Heart right ventricle (tissue), 16 donors: Measurements from ENCODE around the gene IMMP2L. TPM values are rescaled to one million over a fixed set of nuclear protein-coding genes. Genes with fewer than 3 reads are reported as not detected.

ENCODE experiments used
- ATAC-seq, 8 donors: fragments of 200-7000 bp; cut with Tn5 transposase; one replicate each; pipeline ENCODE4 v1.9.1; 2020; ENCODE audit warnings: mild to moderate bottlenecking in 8 of 8, moderate library complexity in 8 of 8, moderate number of reproducible peaks in 1 of 8
- DNase-seq, 2 donors: peaks; one replicate each; pipeline ENCODE4 v3.0.0-alpha.2; 2020
- H3K27ac ChIP-seq, 10 donors: fragments of 200-600 bp; sonication (generic) in 2 of 10; one replicate each; pipeline versions ENCODE4 v1.5.0 to v1.8.0; 2020 to 2022; ENCODE audit warnings: mild to moderate bottlenecking in 3 of 10
- H3K27me3 ChIP-seq, 7 donors: fragments of 200-600 bp; one replicate each; pipeline ENCODE4 v1.8.0; 2021 to 2022; ENCODE audit warnings: mild to moderate bottlenecking in 2 of 7
- H3K36me3 ChIP-seq, 9 donors: fragments of 200-600 bp; sonication (generic) in 1 of 9; one replicate each; pipeline versions ENCODE4 v1.5.0 to v1.8.0; 2020 to 2022; ENCODE audit warnings: mild to moderate bottlenecking in 2 of 9
- H3K4me1 ChIP-seq, 9 donors: fragments of 200-600 bp; sonication (generic) in 1 of 9; one replicate each; pipeline versions ENCODE4 v1.5.0 to v1.8.0; 2020 to 2022; ENCODE audit warnings: mild to moderate bottlenecking in 4 of 9
- H3K4me3 ChIP-seq, 10 donors: fragments of 200-600 bp; sonication (generic) in 2 of 10; one replicate each; pipeline versions ENCODE4 v1.5.0 to v1.8.0; 2020 to 2022; ENCODE audit warnings: mild to moderate bottlenecking in 7 of 10, moderate library complexity in 2 of 10
- H3K9me3 ChIP-seq, 11 donors: fragments of 200-600 bp in 10 of 11; sonication (generic) in 2 of 11; one replicate each; pipeline versions ENCODE4 v1.5.0 to v1.8.0; 2013 to 2022; ENCODE audit warnings: mild to moderate bottlenecking in 2 of 11, control low read depth in 1 of 11, moderate library complexity in 1 of 11
- CTCF ChIP-seq, 9 donors: fragments of 200-600 bp; sonication (generic) in 2 of 9; IDR thresholded peaks; one replicate each; pipeline versions ENCODE4 v1.5.0 to v1.8.0; 2021 to 2022; ENCODE audit warnings: antibody characterized with exemption in 9 of 9, mild to moderate bottlenecking in 5 of 9, moderate library complexity in 1 of 9
- WGBS, 2 donors: extraction: QIAGEN DNeasy Blood & Tissue Kit; methylation state at CpG; one replicate each; pipeline ENCODE4 v1.1.7; 2013; ENCODE audit warnings: inconsistent platforms in 1 of 2; 5-methylcytosine and 5-hydroxymethylcytosine counted together
- intact Hi-C, 10 donors: fragments of 100-400 bp; cut with DNase I; formaldehyde crosslinking; loops; one replicate each; pipeline versions ENCODE4 v1.11.1 to v1.14.2; 2022
- polyA plus RNA-seq, 2 donors: library from polyadenylated mRNA; stranded (reverse); fragments of 200-250 nt; gene quantifications; one replicate each; pipeline ENCODE4 v1.2.3, GENCODE V29; 2013
- total RNA-seq, 10 donors: library from RNA; stranded (reverse); fragmentation: NEBNext Ultra II Directional in 3 of 10; extraction: Animal tissue kit (Norgen Biotek cat#: 25700) in 3 of 10; gene quantifications; one replicate each; pipeline versions ENCODE4 v1.2.1 to v1.2.4, GENCODE V29; 2021 to 2023
- donor health status: Arrhythmogenic right ventricular cardiomyopathy.
- donor health status: ischemic (EF 13 %, LVEDD 7.1; RV severe dilation, severe dysfunction).
- donor health status: healthy with polysubstance abuse.
- donor health status: DM: no; HTN: yes; CAD: no.
- donor health status: DM: no; HTN: no; CAD: no.
- donor health status: ischemic (EF 25% LVEDD 6.9; RV normal size, moderate dysfunction).
- donor health status: ischemic (EF 25% LVEDD 5.7; RV mildly dilated, moderate dysfunction).
- donor health status: healthy.
- donor health status: DM: yes; HTN: yes; CAD: no.
- donor health status: Ischemic cardiomyopathy.
- donor health status: ischemic (EF 35%, LVEDD 5.7; RV mildly dilated, moderate dysfunction).
- donor health status: nonischemic (EF 11% LVEDD 7.7; RV severe dilation, severe dysfunction).
- donor health status: DM: yes; HTN: yes; CAD: no.
- donor health status: PGD.
- donor health status: ischemic (EF 29% LVEDD 5.4; RV normal size, mild dysfunction).
- donor health status: nonischemic (EF 23%, LVEDD 6.1; RV moderate dilation, normal function).

Gene IMMP2L
- total and polyA plus RNA-seq, 12 donors = 4.3 to 20.8 (median 17.3) TPM

DNA sequence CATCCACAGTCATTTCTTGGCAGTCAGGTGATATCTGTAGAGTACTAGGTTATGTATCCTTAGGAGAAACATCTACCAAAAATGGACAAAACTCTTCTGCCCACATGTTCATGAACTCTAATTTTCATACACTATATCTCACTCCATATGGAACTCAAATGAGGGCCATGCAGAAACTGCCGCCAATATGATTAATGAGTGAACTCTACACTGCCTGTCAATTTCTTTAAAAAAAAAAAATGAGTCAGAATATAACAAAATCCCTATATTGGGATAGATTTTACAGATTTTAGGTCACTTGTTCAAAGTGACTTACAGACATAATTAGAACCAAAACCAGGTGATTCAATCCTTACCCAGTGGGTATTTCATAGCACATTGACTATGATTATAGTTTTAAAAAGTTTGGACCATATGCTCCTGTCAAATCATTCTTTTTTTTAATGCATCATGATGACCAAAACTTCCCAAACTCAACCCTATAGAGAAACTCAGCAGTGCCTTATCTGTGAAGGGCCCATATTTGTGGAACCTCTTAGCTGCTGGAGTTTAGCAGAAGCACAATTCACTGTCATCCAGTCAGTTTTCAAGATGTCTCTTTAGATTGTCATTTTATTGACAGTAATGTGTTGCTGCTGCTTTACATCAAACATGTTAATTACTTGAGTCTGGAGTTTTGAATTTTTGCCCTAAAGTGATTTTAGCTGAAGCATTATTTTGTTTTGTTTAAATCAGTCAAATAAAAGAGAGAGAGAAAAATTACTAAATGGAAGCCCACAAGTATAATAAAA is 460.2 kb downstream of the IMMP2L start:
- Histone ChIP-seq H3K4me3 (no peak overlapping the region), H3K4me1 (peaks cover 0 to 17% (median 0%) of the 10 kb centered on the region in 9 donors), H3K36me3 (no peaks in the 10 kb centered on the region), H3K9me3 (no peaks in the 10 kb centered on the region), H3K27ac (no peak overlapping the region), H3K27me3 (no peaks in the 10 kb centered on the region)
- 97% methylated on average over 1 of the region's 1 CpG for WGBS, 2 donors
- DNase-seq (no peak), ATAC-seq (no peak)
- intact Hi-C loops = no loop called here
- no peak for TF ChIP-seq CTCF (IDR thresholded peaks at IDR 0.05)

DNA sequence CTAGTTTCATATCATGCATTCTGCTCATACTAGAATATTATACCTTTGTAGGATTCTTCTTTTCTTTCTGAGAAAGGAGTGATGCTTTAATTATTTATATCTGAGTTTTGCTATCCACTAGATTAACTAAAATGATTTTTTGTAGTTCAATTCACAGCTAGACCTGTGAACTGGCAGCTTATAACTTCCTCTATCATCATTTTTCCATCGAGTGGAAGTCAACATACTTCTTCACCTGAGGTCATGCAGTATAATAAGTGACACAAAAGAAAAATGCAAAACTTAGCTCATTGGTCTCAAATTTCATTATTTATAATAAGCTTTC is 463.4 kb downstream of the IMMP2L start:
- no peak for TF ChIP-seq CTCF (IDR thresholded peaks at IDR 0.05)
- Histone ChIP-seq H3K4me1 (peaks cover 0 to 7% (median 0%) of the 10 kb centered on the region in 9 donors), H3K27ac (no peak overlapping the region), H3K9me3 (no peaks in the 10 kb centered on the region), H3K27me3 (no peaks in the 10 kb centered on the region), H3K36me3 (no peaks in the 10 kb centered on the region), H3K4me3 (no peak overlapping the region)
- DNase-seq (no peak), ATAC-seq (no peak)
- intact Hi-C loops = loop anchor here in 8 of 10 donors (5.0 to 10.0 kb wide), 9 partner anchors 64 to 1254 kb away; partner anchors contain the start of gene IMMP2L (in 1 of the 8)
- WGBS, 2 donors = 13 to 16% methylated on average over 1 of the region's 1 CpG

GRCh38 chr7:111098011-111098925 is 464.0 kb downstream of the IMMP2L start:
- ATAC-seq = peak in 6 of 8 donors; percentile 52 to 74 (median 64)
- Histone ChIP-seq H3K4me1 (peaks cover 0 to 7% (median 0%) of the 10 kb centered on the region in 9 donors), H3K27ac (no peak overlapping the region), H3K9me3 (no peaks in the 10 kb centered on the region), H3K27me3 (no peaks in the 10 kb centered on the region), H3K4me3 (no peak overlapping the region), H3K36me3 (no peaks in the 10 kb centered on the region)
- DNase-seq = peak; percentile 10 to 11
- intact Hi-C loops = loop anchor here in 8 of 10 donors (5.0 to 10.0 kb wide), 9 partner anchors 63 to 1253 kb away; partner anchors contain the start of gene IMMP2L (in 1 of the 8)
- peak; percentile 46 to 81 (median 70) for TF ChIP-seq CTCF (IDR thresholded peaks at IDR 0.05)
- 32 to 43% methylated on average over 10 of the region's 10 CpGs for WGBS, 2 donors

GRCh38 chr7:111096997-111097396 is 465.3 kb downstream of the IMMP2L start:
- no peak for TF ChIP-seq CTCF (IDR thresholded peaks at IDR 0.05)
- DNase-seq (no peak), ATAC-seq (no peak)
- H3K27me3 ChIP-seq = no peaks in the 10 kb centered on the region
- no peaks in the 10 kb centered on the region for H3K36me3 ChIP-seq
- H3K27ac ChIP-seq = no peak overlapping the region
- no peaks in the 10 kb centered on the region for H3K9me3 ChIP-seq
- 81 to 87% methylated on average over 3 of the region's 3 CpGs for WGBS, 2 donors
- intact Hi-C loops = loop anchor here in 8 of 10 donors (5.0 to 10.0 kb wide), 9 partner anchors 62 to 1252 kb away; partner anchors contain the start of gene IMMP2L (in 1 of the 8)
- H3K4me1 ChIP-seq = peaks cover 0 to 16% (median 7%) of the 10 kb centered on the region in 9 donors
- H3K4me3 ChIP-seq = no peak overlapping the region
